ENCODE data around the gene FRMD4A. TPM values are rescaled to one million over a fixed set of nuclear protein-coding genes. Genes with fewer than 3 reads are reported as not detected.
A peak's percentile ranks its signal among the peaks of the same experiment; 100 is the strongest.

Gene FRMD4A
- total RNA-seq, 2 experiments from 2014 or later, result 7.1 to 7.2 TPM

DNA sequence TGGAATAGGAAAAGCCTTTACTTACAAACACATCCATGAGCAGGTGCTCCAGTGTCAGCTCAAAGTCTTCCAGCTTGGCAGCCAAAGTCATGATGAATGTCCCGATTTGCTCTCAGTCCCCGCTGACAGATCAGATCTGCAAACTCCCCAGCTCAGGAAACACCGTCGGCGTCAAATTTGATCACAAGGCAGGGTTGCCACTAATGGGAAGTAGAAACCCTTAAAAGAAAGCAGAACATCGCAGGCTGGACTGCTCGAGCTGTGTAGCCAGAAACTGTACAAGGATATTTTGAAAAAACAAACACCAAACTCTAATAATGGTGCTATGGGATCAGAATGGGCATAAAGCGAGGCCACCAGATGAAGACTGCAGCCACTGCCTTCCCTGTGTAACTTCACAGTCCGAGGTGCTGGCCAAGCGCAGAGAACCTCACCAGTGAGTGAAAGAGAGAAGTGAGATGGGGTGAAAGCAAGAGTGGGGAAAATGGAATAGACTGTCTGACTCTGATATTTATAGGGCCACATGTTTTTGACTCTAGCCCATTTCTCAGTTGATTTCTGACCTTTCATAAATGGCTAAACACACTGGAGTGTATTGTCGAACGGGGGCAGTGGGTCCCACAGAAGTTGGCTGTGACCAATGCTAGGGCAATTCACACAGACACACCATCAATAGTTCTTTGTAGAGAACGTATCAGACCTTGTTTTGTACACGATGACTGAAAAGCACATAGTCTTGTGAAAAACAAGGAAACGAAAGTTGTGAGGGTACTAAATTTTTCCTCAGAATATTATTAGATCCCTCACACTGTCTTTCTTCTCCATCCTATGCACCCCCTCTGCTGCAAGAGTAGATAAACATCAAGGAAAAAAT is 306.2 kb downstream of the FRMD4A start:
- Mint-ChIP-seq H3K9me3 (no peaks in the 10 kb centered on the region), H3K4me3 (no peak overlapping the region), H3K27ac (no peak overlapping the region), H3K4me1 (peaks cover 8% of the 10 kb centered on the region), H3K36me3 (no peaks in the 10 kb centered on the region), H3K27me3 (peaks cover 25% of the 10 kb centered on the region)
- DNase-seq, result no peak

DNA sequence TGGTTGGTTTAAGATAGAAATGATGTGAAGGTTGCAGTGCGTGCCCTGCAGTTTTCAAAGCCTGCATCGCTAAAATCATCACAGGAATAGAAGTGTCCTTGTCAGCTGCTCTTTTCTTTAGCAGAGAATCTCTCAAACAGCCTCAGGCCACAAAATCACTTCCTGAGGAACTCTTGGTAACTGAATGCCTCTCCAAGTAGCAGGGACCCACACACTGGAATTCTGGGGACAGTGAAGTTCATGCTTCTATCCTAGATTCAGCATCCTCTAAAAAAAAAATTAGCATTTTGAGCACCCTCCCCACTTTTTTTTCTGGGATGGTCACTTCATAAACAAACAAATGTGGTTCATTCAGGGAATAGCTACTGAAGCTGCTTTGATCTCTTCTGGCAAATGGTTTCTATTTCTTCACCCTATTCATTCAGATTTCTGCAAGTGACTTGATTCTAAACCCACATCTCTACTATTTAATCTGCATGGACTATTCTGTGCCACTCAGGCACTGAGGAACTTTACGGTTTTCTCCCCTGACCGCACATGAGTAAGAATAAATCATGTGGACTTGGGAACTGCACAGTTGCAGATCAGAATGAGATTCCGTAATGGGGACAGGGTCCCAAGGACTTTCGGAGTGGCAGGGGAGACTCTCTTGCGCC is 306.9 kb downstream of the FRMD4A start:
- Mint-ChIP-seq H3K27ac (no peak overlapping the region), H3K27me3 (peaks cover 25% of the 10 kb centered on the region), H3K9me3 (peaks cover 3% of the 10 kb centered on the region), H3K4me1 (peaks cover 8% of the 10 kb centered on the region), H3K36me3 (no peaks in the 10 kb centered on the region), H3K4me3 (no peak overlapping the region)
- no peak for DNase-seq

DNA sequence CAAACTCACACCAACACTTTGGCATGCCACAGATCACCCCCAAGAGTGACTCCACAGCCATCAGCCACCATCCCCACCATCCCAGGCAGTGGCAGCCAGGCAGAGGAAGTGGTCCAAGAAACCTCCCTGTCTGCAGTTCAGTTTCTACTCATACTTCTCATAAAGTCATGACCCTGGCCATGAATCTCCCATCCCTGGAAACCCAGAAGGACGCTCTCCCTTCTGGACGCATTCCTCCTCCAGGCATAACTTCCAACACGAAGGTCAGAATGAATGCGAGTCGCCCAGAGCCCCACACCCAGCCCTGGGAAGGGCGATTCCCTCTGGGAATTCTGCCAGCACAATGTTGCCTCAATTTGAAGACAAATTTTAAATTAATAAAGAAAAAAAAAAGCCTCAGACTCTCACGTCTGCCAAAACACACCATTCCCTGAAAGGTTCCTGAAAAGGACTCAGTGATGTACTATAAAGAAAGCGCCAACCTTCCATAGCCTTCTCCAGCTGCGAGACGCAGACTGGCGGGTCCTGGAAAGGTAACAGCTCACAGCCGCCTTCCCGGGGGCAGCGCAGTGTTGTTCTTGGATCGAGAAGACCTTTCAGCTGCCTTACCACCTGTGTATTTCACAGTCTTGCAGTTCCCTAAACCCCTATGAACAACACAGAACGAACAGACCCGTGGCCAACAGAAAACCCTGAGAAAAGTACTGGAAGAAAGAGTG is 307.6 kb downstream of the FRMD4A start:
- DNase-seq, result no peak
- Mint-ChIP-seq H3K27ac (no peak overlapping the region), H3K4me1 (peaks cover 8% of the 10 kb centered on the region), H3K4me3 (no peak overlapping the region), H3K27me3 (peaks cover 25% of the 10 kb centered on the region), H3K9me3 (peaks cover 6% of the 10 kb centered on the region), H3K36me3 (peaks cover 2% of the 10 kb centered on the region)

DNA sequence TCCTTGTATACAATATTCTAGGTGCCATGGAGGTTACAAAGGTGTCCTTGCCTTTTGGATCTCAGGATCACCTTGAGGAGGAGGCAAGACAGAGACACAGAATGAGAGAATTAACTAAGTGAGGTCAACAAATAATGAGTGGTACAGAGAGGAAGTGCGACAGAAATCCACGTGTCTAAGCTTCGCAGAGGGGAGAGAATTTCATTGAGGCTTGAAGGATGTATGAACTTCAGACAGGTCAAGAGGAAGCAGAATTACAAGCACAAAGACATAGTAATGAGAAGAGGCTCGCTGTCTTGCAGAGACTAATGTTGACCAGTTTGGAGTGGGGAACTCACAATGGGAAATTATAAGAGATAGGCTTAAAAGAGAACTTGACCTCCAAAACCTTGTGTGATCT is 308.7 kb downstream of the FRMD4A start:
- H3K27me3 Mint-ChIP-seq, result peaks cover 25% of the 10 kb centered on the region
- DNase-seq, result no peak
- peaks cover 2% of the 10 kb centered on the region for H3K36me3 Mint-ChIP-seq
- H3K4me3 Mint-ChIP-seq, result no peak overlapping the region
- H3K4me1 Mint-ChIP-seq, result peaks cover 8% of the 10 kb centered on the region
- peaks cover 6% of the 10 kb centered on the region for H3K9me3 Mint-ChIP-seq
- H3K27ac Mint-ChIP-seq, result no peak overlapping the region

DNA sequence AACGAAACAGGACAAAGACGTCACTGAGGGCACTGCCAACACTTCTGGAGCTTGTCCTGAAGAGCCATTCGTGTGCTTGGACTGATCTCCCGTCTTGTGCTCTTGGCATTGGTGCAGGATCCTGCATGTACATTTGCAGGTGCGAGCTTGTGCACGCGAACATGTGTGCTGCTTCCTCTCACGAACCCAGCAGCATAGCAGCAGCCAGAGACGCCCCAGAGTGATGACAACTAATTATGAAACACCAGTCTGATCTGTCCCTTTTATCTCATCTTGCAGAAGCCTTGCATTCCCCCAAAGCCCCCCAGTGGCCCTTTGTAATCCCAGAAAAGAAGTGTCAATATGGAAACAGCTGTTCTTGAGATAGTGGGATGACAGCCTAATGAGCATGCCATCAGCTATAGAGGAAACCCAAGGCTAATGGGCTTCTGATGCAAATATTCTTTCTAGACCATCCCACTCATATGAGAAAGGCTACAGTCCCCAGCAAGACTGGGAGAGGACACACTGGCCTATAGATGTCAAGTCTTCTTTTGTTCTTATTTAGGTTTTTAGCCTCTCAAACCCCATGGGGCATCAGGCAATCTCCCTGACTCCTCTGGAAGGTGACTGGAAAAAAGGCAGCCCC is 310.6 kb downstream of the FRMD4A start:
- peaks cover 25% of the 10 kb centered on the region for H3K27me3 Mint-ChIP-seq
- peaks cover 2% of the 10 kb centered on the region for H3K36me3 Mint-ChIP-seq
- H3K9me3 Mint-ChIP-seq, result peaks cover 6% of the 10 kb centered on the region
- H3K4me1 Mint-ChIP-seq, result peaks cover 19% of the 10 kb centered on the region
- no peak overlapping the region for H3K27ac Mint-ChIP-seq
- DNase-seq, result no peak
- H3K4me3 Mint-ChIP-seq, result no peak overlapping the region

DNA sequence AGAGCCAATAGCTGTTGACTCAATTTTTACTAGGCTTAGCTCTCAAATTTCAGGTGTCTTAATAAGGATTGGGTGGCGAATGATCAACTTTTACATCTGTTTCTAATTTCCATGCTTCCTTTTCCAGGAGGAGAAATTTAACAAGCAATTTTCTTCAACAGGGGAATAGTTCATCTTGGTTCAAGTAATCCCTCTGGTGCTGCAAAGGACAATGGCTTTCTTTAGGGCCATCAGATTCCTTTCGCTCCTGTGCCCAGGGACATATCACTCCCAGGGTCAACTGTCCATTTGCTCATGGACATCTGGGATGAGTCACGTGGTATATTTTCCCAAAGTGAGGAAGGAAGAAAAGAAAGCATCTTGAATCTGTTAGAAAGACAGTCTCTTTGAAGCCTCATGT is 313.3 kb downstream of the FRMD4A start:
- no peak overlapping the region for H3K27ac Mint-ChIP-seq
- DNase-seq, result no peak
- peaks cover 15% of the 10 kb centered on the region for H3K27me3 Mint-ChIP-seq
- no peak overlapping the region for H3K4me3 Mint-ChIP-seq
- H3K9me3 Mint-ChIP-seq, result peaks cover 6% of the 10 kb centered on the region
- H3K36me3 Mint-ChIP-seq, result peaks cover 2% of the 10 kb centered on the region
- H3K4me1 Mint-ChIP-seq, result peaks cover 11% of the 10 kb centered on the region

DNA sequence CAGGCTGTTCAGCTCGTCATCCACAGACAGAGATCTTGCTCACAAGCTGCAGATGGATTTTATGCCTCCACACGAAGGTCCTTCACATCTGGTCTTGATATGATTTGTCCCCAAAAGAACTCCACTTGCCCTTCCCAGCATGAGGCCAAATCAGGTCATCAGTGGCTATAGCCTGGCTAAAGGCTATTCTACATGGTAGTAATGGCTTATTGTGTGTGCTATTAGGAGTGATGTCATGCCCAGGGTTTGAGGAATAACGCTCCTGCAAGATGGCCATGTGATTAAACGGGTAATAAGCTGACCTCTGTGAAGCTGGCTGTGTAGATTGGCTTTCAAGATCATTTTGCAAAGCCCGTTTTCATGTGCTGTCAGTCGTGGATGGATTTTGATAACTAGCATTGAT is 313.8 kb downstream of the FRMD4A start:
- peaks cover 2% of the 10 kb centered on the region for H3K36me3 Mint-ChIP-seq
- H3K4me3 Mint-ChIP-seq, result no peak overlapping the region
- DNase-seq, result no peak
- no peak overlapping the region for H3K27ac Mint-ChIP-seq
- H3K9me3 Mint-ChIP-seq, result peaks cover 6% of the 10 kb centered on the region
- peaks cover 11% of the 10 kb centered on the region for H3K4me1 Mint-ChIP-seq
- peaks cover 16% of the 10 kb centered on the region for H3K27me3 Mint-ChIP-seq

DNA sequence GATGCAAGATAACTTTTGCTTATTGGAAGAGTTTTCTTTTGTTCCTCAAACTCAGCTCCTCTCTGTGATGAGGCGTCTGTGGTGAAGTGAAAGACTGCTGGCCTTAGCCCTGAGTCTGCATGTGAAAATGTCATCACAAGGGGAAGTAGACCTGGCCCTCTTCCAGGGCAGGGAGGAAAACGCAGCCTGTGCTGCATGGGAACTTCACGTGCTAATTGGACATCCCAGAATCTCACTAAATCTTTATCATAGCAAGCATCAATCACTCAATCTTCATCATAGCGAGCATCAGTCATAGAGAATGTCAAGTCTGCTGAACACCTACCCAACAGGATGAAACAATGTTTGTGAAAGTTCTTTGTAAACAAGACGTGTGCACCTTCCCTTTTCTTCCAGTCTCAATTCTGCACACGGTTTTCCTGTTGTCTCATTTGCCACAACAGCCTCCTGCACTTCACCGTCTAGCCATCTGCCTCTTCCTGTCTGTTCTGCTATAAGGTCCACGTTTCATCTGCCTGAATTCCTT is 314.6 kb downstream of the FRMD4A start:
- Mint-ChIP-seq H3K36me3 (peaks cover 2% of the 10 kb centered on the region), H3K9me3 (peaks cover 6% of the 10 kb centered on the region), H3K27me3 (peaks cover 16% of the 10 kb centered on the region), H3K27ac (no peak overlapping the region), H3K4me1 (peaks cover 12% of the 10 kb centered on the region), H3K4me3 (no peak overlapping the region)
- no peak for DNase-seq

DNA sequence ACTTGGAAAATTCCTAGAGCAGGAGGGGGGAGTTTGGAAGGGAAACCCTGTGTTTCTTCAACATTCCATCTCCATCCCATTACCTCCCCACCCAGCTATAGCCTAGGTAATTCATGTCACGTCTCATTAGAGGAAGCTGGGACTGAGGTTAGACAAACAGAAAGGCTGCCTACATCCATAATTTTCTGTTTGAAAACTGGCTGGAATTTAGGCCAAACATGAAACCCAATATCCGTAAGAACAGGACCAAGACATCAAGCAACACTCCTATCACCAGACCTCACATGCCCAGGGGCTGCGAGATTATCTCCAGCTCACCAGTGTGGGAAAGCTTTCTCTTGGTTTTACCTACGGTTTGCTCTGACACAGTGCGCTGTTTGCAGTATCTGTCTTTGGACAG is 316.3 kb downstream of the FRMD4A start:
- no peak for DNase-seq
- Mint-ChIP-seq H3K27ac (no peak overlapping the region), H3K27me3 (peaks cover 7% of the 10 kb centered on the region), H3K4me1 (peaks cover 27% of the 10 kb centered on the region), H3K36me3 (peaks cover 2% of the 10 kb centered on the region), H3K9me3 (peaks cover 6% of the 10 kb centered on the region), H3K4me3 (no peak overlapping the region)

DNA sequence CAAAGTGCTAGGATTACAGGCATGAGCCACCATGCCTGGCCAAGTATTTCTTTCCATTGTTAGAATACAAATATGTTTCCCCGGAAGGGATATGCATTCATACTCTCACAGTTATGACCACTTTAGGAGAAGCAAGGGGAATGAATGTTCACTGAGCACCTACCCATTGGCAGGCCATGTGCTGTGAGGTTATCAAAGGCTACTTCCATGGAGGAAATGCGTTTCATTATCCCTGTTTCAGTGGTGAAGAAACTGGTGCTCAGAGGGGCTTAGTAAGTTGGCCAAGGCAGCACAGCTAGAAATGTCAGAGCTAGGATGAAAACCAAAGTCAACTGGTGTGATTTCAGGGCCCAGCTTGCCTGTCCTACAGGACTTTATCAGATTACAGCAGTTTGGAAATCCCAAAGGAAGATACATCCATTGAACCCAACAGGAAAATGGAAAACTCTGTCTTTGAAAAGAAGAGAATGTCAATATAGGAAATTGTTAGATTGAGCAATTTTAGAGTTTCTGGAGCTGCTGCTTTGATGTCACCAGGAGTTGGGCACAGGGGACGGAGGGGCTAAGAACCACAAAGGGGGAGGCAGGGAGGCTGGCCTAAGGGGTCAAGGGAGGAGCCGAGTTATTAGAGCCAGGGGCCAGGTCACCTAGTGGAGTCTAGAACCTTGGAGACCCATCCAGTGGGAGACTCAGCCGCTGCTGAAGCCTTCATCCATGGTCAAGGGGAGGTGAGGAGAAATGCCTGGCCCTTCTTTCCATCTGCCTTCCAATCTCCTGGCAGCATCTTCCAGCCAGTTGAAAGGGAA is 319.8 kb downstream of the FRMD4A start:
- no peaks in the 10 kb centered on the region for H3K9me3 Mint-ChIP-seq
- DNase-seq, result no peak
- no peak overlapping the region for H3K4me3 Mint-ChIP-seq
- peaks cover 42% of the 10 kb centered on the region for H3K4me1 Mint-ChIP-seq
- no peaks in the 10 kb centered on the region for H3K36me3 Mint-ChIP-seq
- peaks cover 11% of the 10 kb centered on the region for H3K27me3 Mint-ChIP-seq
- no peak overlapping the region for H3K27ac Mint-ChIP-seq

DNA sequence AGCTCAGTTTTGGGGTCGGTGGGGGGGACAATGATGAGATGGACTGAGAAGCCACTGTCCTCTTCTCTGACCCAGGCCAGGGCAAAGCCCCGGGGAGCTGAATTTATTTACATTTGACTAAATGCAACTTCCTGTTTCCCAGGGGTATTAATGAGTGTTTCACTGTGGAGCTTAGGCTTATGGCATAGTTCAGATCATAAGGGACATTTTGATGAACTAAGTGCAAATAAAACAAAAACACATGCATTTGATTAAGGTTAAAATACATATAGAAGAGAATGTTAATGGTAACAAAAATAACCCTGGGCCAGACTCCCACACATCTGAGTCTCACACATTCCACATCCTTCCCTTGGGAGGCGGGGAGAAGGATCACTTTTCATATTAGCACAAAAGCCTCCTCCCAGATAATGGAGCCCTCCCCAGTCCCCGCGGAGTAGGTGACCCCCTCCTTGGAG is 320.6 kb downstream of the FRMD4A start:
- no peak for DNase-seq
- H3K4me1 Mint-ChIP-seq, result peaks cover 37% of the 10 kb centered on the region
- peaks cover 11% of the 10 kb centered on the region for H3K27me3 Mint-ChIP-seq

DNA sequence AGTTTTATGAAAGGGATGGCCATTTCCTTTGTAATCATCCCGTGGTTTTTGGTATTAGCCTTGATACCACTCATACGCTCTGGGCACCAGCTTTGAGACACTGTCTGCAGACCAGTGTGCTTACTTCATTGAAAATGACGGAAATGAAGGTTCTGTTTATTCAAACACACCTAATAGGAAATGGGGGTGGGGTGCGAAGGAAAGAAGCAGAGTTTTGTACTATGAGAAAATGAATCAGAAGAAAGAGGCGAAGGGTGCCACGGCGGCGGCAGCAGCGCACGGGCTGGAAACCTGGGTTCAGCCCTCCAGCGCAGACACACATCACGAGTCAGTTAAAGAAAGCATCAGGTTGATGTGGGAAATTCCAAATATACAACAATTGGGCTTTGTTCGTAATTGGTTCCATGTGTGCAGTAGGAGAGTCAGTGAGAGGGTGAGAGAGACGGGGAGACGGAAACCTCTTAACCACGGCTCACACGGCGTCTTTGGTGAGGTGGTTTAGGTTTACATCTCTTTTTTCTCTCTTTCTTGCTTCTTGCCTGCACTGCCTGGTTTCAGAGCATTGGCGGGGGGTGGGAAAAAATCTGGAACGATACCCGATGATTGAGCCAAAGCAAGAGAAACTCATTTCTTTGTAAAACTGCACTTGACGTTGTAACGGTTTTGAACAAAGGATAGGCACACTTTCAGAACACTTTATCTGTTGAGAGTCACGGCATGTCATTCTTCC is 321.2 kb downstream of the FRMD4A start:
- Mint-ChIP-seq H3K27ac (peak overlapping the region; percentile 86), H3K36me3 (no peaks in the 10 kb centered on the region), H3K4me3 (peak overlapping the region; percentile 71), H3K27me3 (peaks cover 11% of the 10 kb centered on the region), H3K9me3 (no peaks in the 10 kb centered on the region), H3K4me1 (peaks cover 37% of the 10 kb centered on the region)
- DNase-seq, result peak; percentile 79

More for the DNA sequence above, 320.6 kb downstream of the FRMD4A start:
- Mint-ChIP-seq H3K36me3 (no peaks in the 10 kb centered on the region), H3K27ac (peak overlapping the region; percentile 86), H3K4me3 (peak overlapping the region; percentile 71), H3K9me3 (no peaks in the 10 kb centered on the region)

DNA sequence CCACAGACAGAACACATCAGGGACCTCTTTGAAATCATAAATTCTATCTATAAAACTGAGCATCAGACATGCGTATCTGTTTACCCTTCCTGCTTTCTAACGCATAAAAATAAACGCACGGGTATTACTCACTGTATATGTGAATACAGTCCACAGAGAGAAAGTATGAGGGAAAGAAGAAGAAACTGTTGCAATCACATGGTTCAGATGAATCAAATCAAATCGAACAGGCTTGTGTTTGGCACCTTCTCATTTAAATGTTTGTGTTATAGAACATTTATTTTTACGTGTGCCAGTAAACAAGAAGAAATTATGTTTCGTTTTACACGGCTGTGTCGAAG is 322.0 kb downstream of the FRMD4A start:
- H3K36me3 Mint-ChIP-seq, result no peaks in the 10 kb centered on the region
- DNase-seq, result no peak
- peak overlapping the region; percentile 59 for H3K27ac Mint-ChIP-seq
- H3K4me1 Mint-ChIP-seq, result peaks cover 39% of the 10 kb centered on the region
- peak overlapping the region; percentile 71 for H3K4me3 Mint-ChIP-seq
- no peaks in the 10 kb centered on the region for H3K9me3 Mint-ChIP-seq
- peaks cover 11% of the 10 kb centered on the region for H3K27me3 Mint-ChIP-seq
